Liver (tissue), 9 donors: ENCODE results near the gene EMX1. TPM values are rescaled to one million over a fixed set of nuclear protein-coding genes. Genes with fewer than 3 reads are reported as not detected.

Source experiments
- DNase-seq: peaks from one replicate; pipeline ENCODE4 v3.0.0-alpha.2; 2017; ENCODE audit warnings: low spot score
- H3K27ac ChIP-seq, 2 donors: one replicate each; pipeline ENCODE4 v1.7.0; 2013; ENCODE audit warnings: inconsistent platforms in 2 of 2, low read length in 2 of 2, control low read depth in 1 of 2, low read depth in 1 of 2, mild to moderate bottlenecking in 1 of 2
- H3K27me3 ChIP-seq, 4 donors: one replicate each; pipeline versions ENCODE4 v1.6.1 to v1.7.0; 2013; ENCODE audit warnings: low read length in 3 of 4, inconsistent platforms in 1 of 4, mild to moderate bottlenecking in 1 of 4, moderate library complexity in 1 of 4; ENCODE audit not compliant: control insufficient read depth in 4 of 4, insufficient read depth in 4 of 4
- H3K36me3 ChIP-seq, 4 donors: one replicate each; pipeline versions ENCODE4 v1.6.1 to v1.7.0; 2013; ENCODE audit warnings: low read length in 3 of 4, mild to moderate bottlenecking in 3 of 4, low read depth in 1 of 4, moderate library complexity in 1 of 4; ENCODE audit not compliant: control insufficient read depth in 4 of 4, insufficient read depth in 3 of 4
- H3K4me1 ChIP-seq, 4 donors: one replicate each; pipeline versions ENCODE4 v1.6.1 to v1.7.0; 2013; ENCODE audit warnings: low read length in 3 of 4, mild to moderate bottlenecking in 3 of 4, moderate library complexity in 1 of 4; ENCODE audit not compliant: control insufficient read depth in 4 of 4, insufficient read depth in 4 of 4
- H3K4me3 ChIP-seq, 3 donors: one replicate each; pipeline versions ENCODE4 v1.6.1 to v1.7.0; 2013; ENCODE audit warnings: low read length in 3 of 3, control low read depth in 1 of 3, low read depth in 1 of 3, mild to moderate bottlenecking in 1 of 3
- H3K9ac ChIP-seq, 2 donors: one replicate each; pipeline ENCODE4 v1.7.0; 2013; ENCODE audit warnings: low read length in 2 of 2, mild to moderate bottlenecking in 2 of 2, moderate library complexity in 2 of 2, control low read depth in 1 of 2, low read depth in 1 of 2
- H3K9me3 ChIP-seq, 4 donors: one replicate each; pipeline versions ENCODE4 v1.6.1 to v1.7.0; 2013; ENCODE audit warnings: low read length in 3 of 4; ENCODE audit not compliant: control insufficient read depth in 4 of 4
- ATF3 ChIP-seq: IDR thresholded peaks from 2 replicates; pipeline ENCODE4 v1.6.1; 2016; ENCODE audit warnings: antibody characterized with exemption
- CTCF ChIP-seq: fragments of 150-350 bp; IDR thresholded peaks from 2 replicates; pipeline ENCODE4 v1.5.1; 2017; ENCODE audit warnings: improper control_type of control experiment, low read depth, low read length; ENCODE audit not compliant: missing input control
- EGR1 ChIP-seq, 2 donors: IDR thresholded peaks; 2 replicates each; pipeline ENCODE4 v1.6.1; 2016 to 2018; ENCODE audit warnings: antibody characterized with exemption in 2 of 2, low read depth in 2 of 2
- FOXA1 ChIP-seq: IDR thresholded peaks from 2 replicates; pipeline ENCODE4 v1.6.1; 2016; ENCODE audit warnings: antibody characterized with exemption
- FOXA2 ChIP-seq: IDR thresholded peaks from 2 replicates; pipeline ENCODE4 v1.6.1; 2016; ENCODE audit warnings: antibody characterized with exemption
- GABPA ChIP-seq, 2 donors: IDR thresholded peaks in 1 of 2; conservative IDR thresholded peaks in 1 of 2; 2 replicates each; pipeline ENCODE4 v1.6.1; 2016; ENCODE audit warnings: antibody characterized with exemption in 2 of 2, mild to moderate bottlenecking in 1 of 2, moderate library complexity in 1 of 2
- HNF4A ChIP-seq, 2 donors: conservative IDR thresholded peaks; 2 replicates each; pipeline ENCODE4 v1.6.1; 2016; ENCODE audit warnings: antibody characterized with exemption in 2 of 2, mild to moderate bottlenecking in 2 of 2
- HNF4G ChIP-seq: IDR thresholded peaks from 2 replicates; pipeline ENCODE4 v1.6.1; 2016; ENCODE audit warnings: antibody characterized with exemption
- JUND ChIP-seq, 2 donors: IDR thresholded peaks; 2 replicates each; pipeline ENCODE4 v1.6.1; 2016; ENCODE audit warnings: antibody characterized with exemption in 2 of 2
- MAX ChIP-seq: IDR thresholded peaks from 2 replicates; pipeline ENCODE4 v1.6.1; 2016; ENCODE audit warnings: antibody characterized with exemption
- NR2F2 ChIP-seq: IDR thresholded peaks from 2 replicates; pipeline ENCODE4 v1.6.1; 2016; ENCODE audit warnings: antibody characterized with exemption
- RAD21 ChIP-seq, 2 donors: IDR thresholded peaks; 2 replicates each; pipeline ENCODE4 v1.6.1; 2016; ENCODE audit warnings: antibody characterized with exemption in 2 of 2, mild to moderate bottlenecking in 2 of 2
- RXRA ChIP-seq, 2 donors: IDR thresholded peaks; 2 replicates each; pipeline ENCODE4 v1.6.1; 2017 to 2018; ENCODE audit warnings: antibody characterized with exemption in 2 of 2, mild to moderate bottlenecking in 1 of 2
- SP1 ChIP-seq: IDR thresholded peaks from 2 replicates; pipeline ENCODE4 v1.6.1; 2018; ENCODE audit warnings: antibody characterized with exemption, mild to moderate bottlenecking
- TAF1 ChIP-seq: conservative IDR thresholded peaks from 2 replicates; pipeline ENCODE4 v1.6.1; 2016; ENCODE audit warnings: antibody characterized with exemption, mild to moderate bottlenecking
- YY1 ChIP-seq: IDR thresholded peaks from 2 replicates; pipeline ENCODE4 v1.6.1; 2016; ENCODE audit warnings: antibody characterized with exemption, mild to moderate bottlenecking
- ZBTB33 ChIP-seq: IDR thresholded peaks from 2 replicates; pipeline ENCODE4 v1.6.1; 2016; ENCODE audit warnings: antibody characterized with exemption
- WGBS: extraction: QIAGEN DNeasy Blood & Tissue Kit; methylation state at CpG from one replicate; pipeline ENCODE4 v1.1.7; 2013; 5-methylcytosine and 5-hydroxymethylcytosine counted together
- polyA plus RNA-seq, 2 donors: library from polyadenylated mRNA; stranded (reverse) in 1 of 2; unstranded in 1 of 2; fragments of 200-250 nt in 1 of 2; fragments of >200 nt in 1 of 2; fragmentation: Nextera tagmentation in 1 of 2; extraction: Ambion mirVana in 1 of 2; gene quantifications; one replicate each; pipeline versions ENCODE4 v1.2.1 to v1.2.3, GENCODE V29; 2013 to 2015
- total RNA-seq, 2 donors: library from RNA; depleted of rRNA; stranded (reverse); fragments of >200 nt; gene quantifications; one replicate each; pipeline ENCODE4 v1.2.3, GENCODE V29; 2014
- TF ChIP-seq, protein P1 (sequence below): IDR thresholded peaks from 2 replicates; pipeline ENCODE4 v1.6.1; 2016; ENCODE audit warnings: antibody characterized with exemption, mild to moderate bottlenecking
- donor health status: healthy.
- donor health status: healthy.
- donor health status: healthy.
- donor health status: healthy.
- donor health status: healthy.

The EMX1 gene
- total and polyA plus RNA-seq, 4 donors = 0.06 to 0.18 (median 0.08) TPM; not detected in 1

GRCh38 chr2:72952961-72953360, 35.6 kb downstream of the EMX1 start (continued):
- TF ChIP-seq, protein P1, sequence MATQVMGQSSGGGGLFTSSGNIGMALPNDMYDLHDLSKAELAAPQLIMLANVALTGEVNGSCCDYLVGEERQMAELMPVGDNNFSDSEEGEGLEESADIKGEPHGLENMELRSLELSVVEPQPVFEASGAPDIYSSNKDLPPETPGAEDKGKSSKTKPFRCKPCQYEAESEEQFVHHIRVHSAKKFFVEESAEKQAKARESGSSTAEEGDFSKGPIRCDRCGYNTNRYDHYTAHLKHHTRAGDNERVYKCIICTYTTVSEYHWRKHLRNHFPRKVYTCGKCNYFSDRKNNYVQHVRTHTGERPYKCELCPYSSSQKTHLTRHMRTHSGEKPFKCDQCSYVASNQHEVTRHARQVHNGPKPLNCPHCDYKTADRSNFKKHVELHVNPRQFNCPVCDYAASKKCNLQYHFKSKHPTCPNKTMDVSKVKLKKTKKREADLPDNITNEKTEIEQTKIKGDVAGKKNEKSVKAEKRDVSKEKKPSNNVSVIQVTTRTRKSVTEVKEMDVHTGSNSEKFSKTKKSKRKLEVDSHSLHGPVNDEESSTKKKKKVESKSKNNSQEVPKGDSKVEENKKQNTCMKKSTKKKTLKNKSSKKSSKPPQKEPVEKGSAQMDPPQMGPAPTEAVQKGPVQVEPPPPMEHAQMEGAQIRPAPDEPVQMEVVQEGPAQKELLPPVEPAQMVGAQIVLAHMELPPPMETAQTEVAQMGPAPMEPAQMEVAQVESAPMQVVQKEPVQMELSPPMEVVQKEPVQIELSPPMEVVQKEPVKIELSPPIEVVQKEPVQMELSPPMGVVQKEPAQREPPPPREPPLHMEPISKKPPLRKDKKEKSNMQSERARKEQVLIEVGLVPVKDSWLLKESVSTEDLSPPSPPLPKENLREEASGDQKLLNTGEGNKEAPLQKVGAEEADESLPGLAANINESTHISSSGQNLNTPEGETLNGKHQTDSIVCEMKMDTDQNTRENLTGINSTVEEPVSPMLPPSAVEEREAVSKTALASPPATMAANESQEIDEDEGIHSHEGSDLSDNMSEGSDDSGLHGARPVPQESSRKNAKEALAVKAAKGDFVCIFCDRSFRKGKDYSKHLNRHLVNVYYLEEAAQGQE = no peak
- no peak for TF ChIP-seq TAF1
- no peak for TF ChIP-seq RAD21 (IDR thresholded peaks at IDR 0.05)
- no peak for TF ChIP-seq EGR1 (IDR thresholded peaks at IDR 0.05; ENCODE audit: low read depth in 2 of 2)
- no peak for TF ChIP-seq NR2F2
- no peak for TF ChIP-seq HNF4G
- TF ChIP-seq FOXA2 = no peak

- Histone ChIP-seq H3K9ac (no peak overlapping the region), H3K4me3 (no peak overlapping the region), H3K27ac (no peak overlapping the region), H3K36me3 (peaks cover 6 to 34% (median 15%) of the 10 kb centered on the region in 4 donors), H3K9me3 (no peaks in the 10 kb centered on the region), H3K27me3 (no peaks in the 10 kb centered on the region), H3K4me1 (no peaks in the 10 kb centered on the region)
- WGBS = 97% methylated on average over 1 of the region's 1 CpG
- no peak for DNase-seq
- TF ChIP-seq SP1 = no peak
- TF ChIP-seq TAF1 = no peak
These were observed 36.2 kb downstream of the EMX1 start for GRCh38 chr2:72953528-72953927.

GRCh38 chr2:72953976-72954375, 36.7 kb downstream of the EMX1 start:
- no peak for DNase-seq
- no peaks in the 10 kb centered on the region for H3K27me3 ChIP-seq
- H3K9me3 ChIP-seq = no peaks in the 10 kb centered on the region

More at GRCh38 chr2:72953976-72954375, 36.7 kb downstream of the EMX1 start:
- Histone ChIP-seq H3K4me1 (no peaks in the 10 kb centered on the region), H3K27ac (no peak overlapping the region), H3K36me3 (peaks cover 6 to 37% (median 16%) of the 10 kb centered on the region in 4 donors), H3K4me3 (no peak overlapping the region), H3K9ac (no peak overlapping the region)
- WGBS = 83% methylated on average over 4 of the region's 4 CpGs
- TF ChIP-seq, protein P1 = no peak
- TF ChIP-seq HNF4G (no peak), TAF1 (no peak), ATF3 (no peak), SP1 (no peak), HNF4A (conservative IDR thresholded peaks at IDR 0.05) (no peak), JUND (IDR thresholded peaks at IDR 0.05) (no peak), FOXA2 (no peak), CTCF (no peak), NR2F2 (no peak), EGR1 (IDR thresholded peaks at IDR 0.05; ENCODE audit: low read depth in 2 of 2) (no peak), FOXA1 (no peak), YY1 (no peak), MAX (no peak), RXRA (IDR thresholded peaks at IDR 0.05) (no peak), GABPA (IDR thresholded peaks at IDR 0.05 in 1 of 2, conservative IDR thresholded peaks at IDR 0.05 in 1 of 2) (no peak), ZBTB33 (no peak), RAD21 (IDR thresholded peaks at IDR 0.05) (no peak)
